HEK293 (cell line): Measurements from ENCODE around the gene CBX2.

ENCODE experiments used
- GLIS2 ChIP-seq: fragments of 450-650 bp; formaldehyde crosslinking; IDR thresholded peaks from 2 replicates; pipeline ENCODE4 v1.5.1; 2016; ENCODE audit warnings: missing biosample characterization, missing genetic modification characterization
- IKZF3 ChIP-seq: fragments of 450-650 bp; IDR thresholded peaks from 2 replicates; pipeline ENCODE4 v1.5.0; 2018; ENCODE audit warnings: missing biosample characterization, mild to moderate bottlenecking, missing genetic modification characterization, moderate library complexity
- KLF9 ChIP-seq: fragments of 450-650 bp; formaldehyde crosslinking; IDR thresholded peaks from 2 replicates; pipeline ENCODE4 v1.5.1; 2016; ENCODE audit warnings: missing biosample characterization, missing genetic modification characterization, low read depth
- OSR2 ChIP-seq: fragments of 450-650 bp; formaldehyde crosslinking; IDR thresholded peaks from 2 replicates; pipeline ENCODE4 v1.5.1; 2016; ENCODE audit warnings: missing biosample characterization, missing genetic modification characterization
- PRDM1 ChIP-seq: fragments of 450-650 bp; formaldehyde crosslinking; IDR thresholded peaks from 2 replicates; pipeline ENCODE4; 2016; ENCODE audit warnings: missing biosample characterization, missing genetic modification characterization
- PRDM10 ChIP-seq: fragments of 450-650 bp; formaldehyde crosslinking; IDR thresholded peaks from 2 replicates; pipeline ENCODE4 v1.5.1; 2016; ENCODE audit warnings: missing biosample characterization, missing genetic modification characterization
- SCRT1 ChIP-seq: fragments of 450-650 bp; formaldehyde crosslinking; IDR thresholded peaks from 2 replicates; pipeline ENCODE4 v1.5.1; 2016; ENCODE audit warnings: missing biosample characterization, missing genetic modification characterization, borderline replicate concordance
- SCRT2 ChIP-seq: fragments of 450-650 bp; formaldehyde crosslinking; IDR thresholded peaks from 2 replicates; pipeline ENCODE4 v1.5.1; 2016; ENCODE audit warnings: missing biosample characterization, missing genetic modification characterization
- ZBTB8A ChIP-seq: fragments of 450-650 bp; formaldehyde crosslinking; IDR thresholded peaks from 2 replicates; pipeline ENCODE4 v1.5.1; 2016; ENCODE audit warnings: missing biosample characterization, missing genetic modification characterization
- ZFHX2 ChIP-seq: fragments of 450-650 bp; formaldehyde crosslinking; conservative IDR thresholded peaks from 2 replicates; pipeline ENCODE4 v1.5.1; 2016; ENCODE audit warnings: missing biosample characterization, missing genetic modification characterization
- ZFP69B ChIP-seq: fragments of 450-650 bp; formaldehyde crosslinking; IDR thresholded peaks from 2 replicates; pipeline ENCODE4 v1.5.1; 2016; ENCODE audit warnings: missing biosample characterization, missing genetic modification characterization
- ZNF10 ChIP-seq: fragments of 450-650 bp; formaldehyde crosslinking; IDR thresholded peaks from 2 replicates; pipeline ENCODE4 v1.5.1; 2017; ENCODE audit warnings: missing biosample characterization, missing genetic modification characterization
- ZNF132 ChIP-seq: fragments of 450-650 bp; formaldehyde crosslinking; IDR thresholded peaks from 2 replicates; pipeline ENCODE4 v1.5.1; 2017; ENCODE audit warnings: missing biosample characterization, missing genetic modification characterization, borderline replicate concordance
- ZNF155 ChIP-seq: fragments of 450-650 bp; formaldehyde crosslinking; IDR thresholded peaks from 2 replicates; pipeline ENCODE4 v1.5.1; 2016; ENCODE audit warnings: missing biosample characterization, missing genetic modification characterization
- ZNF223 ChIP-seq: fragments of 450-650 bp; formaldehyde crosslinking; IDR thresholded peaks from 2 replicates; pipeline ENCODE4 v1.5.1; 2016; ENCODE audit warnings: missing biosample characterization, missing genetic modification characterization
- ZNF24 ChIP-seq: fragments of 450-650 bp; formaldehyde crosslinking; IDR thresholded peaks from 2 replicates; pipeline ENCODE4 v1.5.1; 2016; ENCODE audit warnings: missing biosample characterization, missing genetic modification characterization
- ZNF280D ChIP-seq: fragments of 450-650 bp; formaldehyde crosslinking; IDR thresholded peaks from 2 replicates; pipeline ENCODE4 v1.5.1; 2016; ENCODE audit warnings: missing biosample characterization, missing genetic modification characterization
- ZNF354C ChIP-seq: fragments of 450-650 bp; formaldehyde crosslinking; IDR thresholded peaks from 2 replicates; pipeline ENCODE4 v1.5.1; 2016; ENCODE audit warnings: missing biosample characterization, missing genetic modification characterization, low read depth, borderline replicate concordance
- ZNF394 ChIP-seq: fragments of 450-650 bp; formaldehyde crosslinking; IDR thresholded peaks from 2 replicates; pipeline ENCODE4 v1.5.1; 2016; ENCODE audit warnings: missing biosample characterization, missing genetic modification characterization, mild to moderate bottlenecking, moderate library complexity, borderline replicate concordance
- ZNF433 ChIP-seq: fragments of 450-650 bp; formaldehyde crosslinking; IDR thresholded peaks from 2 replicates; pipeline ENCODE4 v1.5.1; 2016; ENCODE audit warnings: missing biosample characterization, missing genetic modification characterization, low read depth
- ZNF473 ChIP-seq: fragments of 450-650 bp; formaldehyde crosslinking; IDR thresholded peaks from 2 replicates; pipeline ENCODE4 v1.5.1; 2017; ENCODE audit warnings: missing biosample characterization, missing genetic modification characterization
- ZNF561 ChIP-seq: fragments of 450-650 bp; IDR thresholded peaks from 2 replicates; pipeline ENCODE4 v1.5.1; 2018; ENCODE audit warnings: missing biosample characterization, missing genetic modification characterization, borderline replicate concordance
- ZNF626 ChIP-seq: fragments of 450-650 bp; sonication (Bioruptor Pico); formaldehyde crosslinking; IDR thresholded peaks from 2 replicates; pipeline ENCODE4 v1.5.1; 2018; ENCODE audit warnings: missing biosample characterization, missing genetic modification characterization, inconsistent platforms
- ZNF629 ChIP-seq: fragments of 450-650 bp; formaldehyde crosslinking; IDR thresholded peaks from 2 replicates; pipeline ENCODE4 v1.5.1; 2017; ENCODE audit warnings: missing biosample characterization, missing genetic modification characterization
- ZNF654 ChIP-seq: fragments of 450-650 bp; formaldehyde crosslinking; IDR thresholded peaks from 2 replicates; pipeline ENCODE4 v1.5.1; 2016; ENCODE audit warnings: low read depth, missing biosample characterization, missing genetic modification characterization
- ZNF677 ChIP-seq: fragments of 450-650 bp; IDR thresholded peaks from 2 replicates; pipeline ENCODE4 v1.5.0; 2018; ENCODE audit warnings: missing biosample characterization, mild to moderate bottlenecking, missing genetic modification characterization, moderate library complexity
- ZNF76 ChIP-seq: fragments of 450-650 bp; formaldehyde crosslinking; IDR thresholded peaks from 2 replicates; pipeline ENCODE4; 2016; ENCODE audit warnings: low read depth, missing biosample characterization, missing genetic modification characterization, borderline replicate concordance
- ZSCAN23 ChIP-seq: fragments of 450-650 bp; formaldehyde crosslinking; IDR thresholded peaks from 2 replicates; pipeline ENCODE4 v1.5.1; 2016; ENCODE audit warnings: missing biosample characterization, missing genetic modification characterization
- TF ChIP-seq, protein P1 (sequence below): fragments of 450-650 bp; formaldehyde crosslinking; IDR thresholded peaks from 2 replicates; pipeline ENCODE4 v1.5.0; 2017; ENCODE audit warnings: missing biosample characterization, missing genetic modification characterization, borderline replicate concordance

The CBX2 gene

GRCh38 chr17:79836972-79837887, 59.3 kb downstream of the CBX2 start (continued):
- TF ChIP-seq ZNF626 (tag by site-specific recombination): no peak
- peak; percentile 51 for TF ChIP-seq SCRT1 (tag by site-specific recombination)
- no peak for TF ChIP-seq PRDM10 (tag by site-specific recombination)
- no peak for TF ChIP-seq ZNF223 (tag by site-specific recombination)
- TF ChIP-seq IKZF3 (tag by site-specific recombination): 0 out of 2 replicates have a peak, but pooled peaks have one; percentile 2
- TF ChIP-seq ZNF155 (tag by site-specific recombination): no peak
- TF ChIP-seq ZFP69B (tag by site-specific recombination): no peak
- no peak for TF ChIP-seq ZNF433 (tag by site-specific recombination)
- TF ChIP-seq ZNF473 (tag by site-specific recombination): no peak
- peak; percentile 52 for TF ChIP-seq KLF9 (tag by site-specific recombination)
- no peak for TF ChIP-seq ZNF354C (tag by site-specific recombination)
- TF ChIP-seq ZNF10 (tag by site-specific recombination): 0 out of 2 replicates have a peak, but pooled peaks have one; percentile 7
- TF ChIP-seq ZNF280D (tag by site-specific recombination): no peak
- peak; percentile 87 for TF ChIP-seq ZNF76
- peak; percentile 73 for TF ChIP-seq ZFHX2
- TF ChIP-seq, protein P1, sequence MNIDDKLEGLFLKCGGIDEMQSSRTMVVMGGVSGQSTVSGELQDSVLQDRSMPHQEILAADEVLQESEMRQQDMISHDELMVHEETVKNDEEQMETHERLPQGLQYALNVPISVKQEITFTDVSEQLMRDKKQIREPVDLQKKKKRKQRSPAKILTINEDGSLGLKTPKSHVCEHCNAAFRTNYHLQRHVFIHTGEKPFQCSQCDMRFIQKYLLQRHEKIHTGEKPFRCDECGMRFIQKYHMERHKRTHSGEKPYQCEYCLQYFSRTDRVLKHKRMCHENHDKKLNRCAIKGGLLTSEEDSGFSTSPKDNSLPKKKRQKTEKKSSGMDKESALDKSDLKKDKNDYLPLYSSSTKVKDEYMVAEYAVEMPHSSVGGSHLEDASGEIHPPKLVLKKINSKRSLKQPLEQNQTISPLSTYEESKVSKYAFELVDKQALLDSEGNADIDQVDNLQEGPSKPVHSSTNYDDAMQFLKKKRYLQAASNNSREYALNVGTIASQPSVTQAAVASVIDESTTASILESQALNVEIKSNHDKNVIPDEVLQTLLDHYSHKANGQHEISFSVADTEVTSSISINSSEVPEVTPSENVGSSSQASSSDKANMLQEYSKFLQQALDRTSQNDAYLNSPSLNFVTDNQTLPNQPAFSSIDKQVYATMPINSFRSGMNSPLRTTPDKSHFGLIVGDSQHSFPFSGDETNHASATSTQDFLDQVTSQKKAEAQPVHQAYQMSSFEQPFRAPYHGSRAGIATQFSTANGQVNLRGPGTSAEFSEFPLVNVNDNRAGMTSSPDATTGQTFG (tag by site-specific recombination): no peak
- TF ChIP-seq PRDM1 (tag by site-specific recombination): no peak
- peak; percentile 67 for TF ChIP-seq ZNF629 (tag by site-specific recombination)
- no peak for TF ChIP-seq ZNF24
- TF ChIP-seq ZNF654 (tag by site-specific recombination): no peak
- no peak for TF ChIP-seq ZNF561 (tag by site-specific recombination)
- peak; percentile 43; the same call in 1 of the 2 replicates for TF ChIP-seq GLIS2 (tag by site-specific recombination)
- TF ChIP-seq ZNF677 (tag by site-specific recombination): no peak
- TF ChIP-seq ZNF132 (tag by site-specific recombination): no peak
- TF ChIP-seq ZNF394 (tag by site-specific recombination): no peak
- peak; percentile 84 for TF ChIP-seq SCRT2 (tag by site-specific recombination)
- no peak for TF ChIP-seq ZBTB8A (tag by site-specific recombination)
- TF ChIP-seq OSR2 (tag by site-specific recombination): peak; percentile 27; the same call in 1 of the 2 replicates
- TF ChIP-seq ZSCAN23 (tag by site-specific recombination): no peak
